Caco-2 (cell line): Measurements from ENCODE around the gene TLK1. TPM values are rescaled to one million over a fixed set of nuclear protein-coding genes. Genes with fewer than 3 reads are reported as not detected.
A peak's percentile ranks its signal among the peaks of the same experiment; 100 is the strongest.

Experiments
- BruUV-seq: library from RNA; stranded (reverse); fragments of 400-500 nt; replicated peaks from 2 replicates; lab custom pipeline; 2021; lab: Mats Ljungman, UMichigan
- CTCF ChIA-PET: fragments of 300-600 bp; sonication (Branson Sonifier 250); formaldehyde crosslinking; loops from one replicate; lab custom pipeline; 2022; ENCODE audit warnings: antibody characterized with exemption; lab: Charles Lee
- POLR2A ChIA-PET: fragments of 300-600 bp; sonication (Branson Sonifier 250); formaldehyde crosslinking; loops from one replicate; lab custom pipeline; 2022; ENCODE audit warnings: antibody characterized with exemption; lab: Charles Lee
- DNase-seq, 2 experiments: peaks; one replicate each; pipeline versions ENCODE4 v3.0.0 to v3.0.0-alpha.2; 2020 to 2022
- H3K27me3 ChIP-seq: replicated peaks from 2 replicates; pipeline ENCODE4 v1.6.0; 2011; ENCODE audit warnings: low read length; ENCODE audit not compliant: control insufficient read depth, insufficient read depth
- H3K36me3 ChIP-seq: 2 replicates; pipeline ENCODE4 v1.5.1; 2011; ENCODE audit warnings: low read length; ENCODE audit not compliant: control insufficient read depth, insufficient read depth
- H3K4me1 ChIP-seq: fragments of 250-450 bp; sonication (Bioruptor Pico); 2 replicates; pipeline ENCODE4 v1.5.1; 2020; ENCODE audit warnings: mild to moderate bottlenecking
- H3K4me3 ChIP-seq: 2 replicates; pipeline ENCODE4 v1.5.1; 2011; ENCODE audit warnings: low read depth, mild to moderate bottlenecking, control low read depth, low read length
- H3K9me3 ChIP-seq: fragments of 250-450 bp; sonication (Bioruptor Pico); 2 replicates; pipeline ENCODE4 v1.5.1; 2020; ENCODE audit warnings: mild to moderate bottlenecking, moderate library complexity
- H3K27ac Mint-ChIP-seq: one replicate; pipeline ENCODE4 v1.8.0; 2022; ENCODE audit warnings: mixed read lengths; ENCODE audit not compliant: unreplicated experiment
- H3K27me3 Mint-ChIP-seq: one replicate; pipeline ENCODE4 v1.8.0; 2022; ENCODE audit warnings: mixed read lengths; ENCODE audit not compliant: insufficient read depth, unreplicated experiment
- H3K36me3 Mint-ChIP-seq: one replicate; pipeline ENCODE4 v1.8.0; 2022; ENCODE audit warnings: mild to moderate bottlenecking, mixed read lengths; ENCODE audit not compliant: insufficient read depth, unreplicated experiment
- H3K4me1 Mint-ChIP-seq: one replicate; pipeline ENCODE4 v1.8.0; 2022; ENCODE audit warnings: low read depth, mixed read lengths; ENCODE audit not compliant: unreplicated experiment
- H3K4me3 Mint-ChIP-seq: one replicate; pipeline ENCODE4 v1.8.0; 2022; ENCODE audit warnings: mild to moderate bottlenecking, moderate library complexity, mixed read lengths; ENCODE audit not compliant: unreplicated experiment
- H3K9me3 Mint-ChIP-seq: one replicate; pipeline ENCODE4 v1.8.0; 2022; ENCODE audit warnings: mixed read lengths; ENCODE audit not compliant: unreplicated experiment
- CTCF ChIP-seq, 2 experiments: fragments of 200-600 bp in 1 of 2; IDR thresholded peaks; 1 replicate in 1 of 2; 2 replicates in 1 of 2; pipeline versions ENCODE4 v1.5.1 to v1.8.0; 2011 to 2022; ENCODE audit warnings: antibody characterized with exemption in 1 of 2, control low read depth in 1 of 2, inconsistent platforms in 1 of 2, low read depth in 1 of 2, low read length in 1 of 2, mild to moderate bottlenecking in 1 of 2, moderate library complexity in 1 of 2; ENCODE audit not compliant: insufficient read depth in 1 of 2, severe bottlenecking in 1 of 2, unreplicated experiment in 1 of 2
- intact Hi-C: fragments of 100-400 bp; cut with micrococcal nuclease; formaldehyde crosslinking; loops from one replicate; pipeline ENCODE4 v1.10.0; 2022; ENCODE audit not compliant: unreplicated experiment
- total RNA-seq: library from RNA; stranded (reverse); gene quantifications from 2 replicates; pipeline ENCODE4 v1.2.3, GENCODE V29; 2022

Gene TLK1
- total RNA-seq, 1 experiment from 2014 or later, result 85.1 TPM

- H3K9me3 ChIP-seq, result no peaks in the 10 kb centered on the region
- H3K4me1 ChIP-seq, result peaks cover 13% of the 10 kb centered on the region
- Mint-ChIP-seq H3K9me3 (no peaks in the 10 kb centered on the region), H3K4me3 (no peak overlapping the region), H3K27me3 (no peaks in the 10 kb centered on the region), H3K36me3 (peaks cover 8% of the 10 kb centered on the region), H3K4me1 (peaks cover 36% of the 10 kb centered on the region), H3K27ac (peak overlapping the region; percentile 27)
- ChIA-PET CTCF (no interaction called here), POLR2A (no interaction called here)
- no peaks in the 10 kb centered on the region for H3K27me3 ChIP-seq
- no peak for TF ChIP-seq CTCF (IDR thresholded peaks at IDR 0.05; ENCODE audit: insufficient read depth in 1 of 2, low read depth in 1 of 2, low read length in 1 of 2, severe bottlenecking in 1 of 2, unreplicated experiment in 1 of 2)
- no peak for DNase-seq
- no peak overlapping the region for H3K4me3 ChIP-seq
- intact Hi-C loops, result no loop called here
- BruUV-seq, result no TSS peak
- H3K36me3 ChIP-seq, result no peaks in the 10 kb centered on the region
Measured at GRCh38 chr2:171149171-171149938, 11.3 kb downstream of the TLK1 start.

GRCh38 chr2:171147081-171147480 lies 13.6 kb downstream of the TLK1 start:
- POLR2A ChIA-PET, result no interaction called here

GRCh38 chr2:171146633-171147032 lies 14.1 kb downstream of the TLK1 start:
- H3K27ac Mint-ChIP-seq, result no peak overlapping the region

More at GRCh38 chr2:171147081-171147480, 13.6 kb downstream of the TLK1 start:
- Histone ChIP-seq H3K27me3 (no peaks in the 10 kb centered on the region), H3K4me1 (peaks cover 10% of the 10 kb centered on the region), H3K9me3 (no peaks in the 10 kb centered on the region), H3K36me3 (no peaks in the 10 kb centered on the region), H3K4me3 (no peak overlapping the region)
- Mint-ChIP-seq H3K27ac (no peak overlapping the region), H3K9me3 (no peaks in the 10 kb centered on the region), H3K36me3 (peaks cover 8% of the 10 kb centered on the region), H3K27me3 (no peaks in the 10 kb centered on the region), H3K4me1 (peaks cover 52% of the 10 kb centered on the region), H3K4me3 (no peak overlapping the region)
- intact Hi-C loops, result no loop called here
- no peak for DNase-seq
- CTCF ChIA-PET, result no interaction called here
- TF ChIP-seq CTCF (IDR thresholded peaks at IDR 0.05; ENCODE audit: insufficient read depth in 1 of 2, low read depth in 1 of 2, low read length in 1 of 2, severe bottlenecking in 1 of 2, unreplicated experiment in 1 of 2), result no peak
- BruUV-seq, result no TSS peak

More at GRCh38 chr2:171146633-171147032, 14.1 kb downstream of the TLK1 start:
- Histone ChIP-seq H3K4me1 (peaks cover 10% of the 10 kb centered on the region), H3K4me3 (no peak overlapping the region), H3K27me3 (no peaks in the 10 kb centered on the region), H3K9me3 (no peaks in the 10 kb centered on the region), H3K36me3 (no peaks in the 10 kb centered on the region)
- CTCF ChIA-PET, result no interaction called here
- H3K4me1 Mint-ChIP-seq, result peaks cover 57% of the 10 kb centered on the region
- DNase-seq, result no peak
- no peaks in the 10 kb centered on the region for H3K9me3 Mint-ChIP-seq
- no peaks in the 10 kb centered on the region for H3K27me3 Mint-ChIP-seq
- peaks cover 8% of the 10 kb centered on the region for H3K36me3 Mint-ChIP-seq
- no TSS peak for BruUV-seq
- intact Hi-C loops, result no loop called here
- POLR2A ChIA-PET, result no interaction called here
- no peak overlapping the region for H3K4me3 Mint-ChIP-seq
- TF ChIP-seq CTCF (IDR thresholded peaks at IDR 0.05; ENCODE audit: insufficient read depth in 1 of 2, low read depth in 1 of 2, low read length in 1 of 2, severe bottlenecking in 1 of 2, unreplicated experiment in 1 of 2), result no peak
